HG02970 (cell line): ENCODE results near the gene SLC37A3.
"Not testable (repeated sequence)": the region's sequence is repeated elsewhere in the genome, so short reads cannot be mapped to it uniquely, and the experiment has no call there.

Experiments
- ATAC-seq: cut with Tn5 transposase; IDR thresholded peaks from one replicate; pipeline ENCODE4 v1.9.1; 2021; ENCODE audit warnings: mild to moderate bottlenecking, moderate library complexity, moderate number of reproducible peaks; ENCODE audit not compliant: unreplicated experiment, low FRiP score

SLC37A3 gene

GRCh38 chr7:140397784-140398750 lies at the start of gene SLC37A3:
TSS of gene SLC37A3 (minus strand) at chr7:140398530. CDS start at chr7:140382526, 16,004 bp downstream.
- peak; percentile 95 for ATAC-seq

DNA sequence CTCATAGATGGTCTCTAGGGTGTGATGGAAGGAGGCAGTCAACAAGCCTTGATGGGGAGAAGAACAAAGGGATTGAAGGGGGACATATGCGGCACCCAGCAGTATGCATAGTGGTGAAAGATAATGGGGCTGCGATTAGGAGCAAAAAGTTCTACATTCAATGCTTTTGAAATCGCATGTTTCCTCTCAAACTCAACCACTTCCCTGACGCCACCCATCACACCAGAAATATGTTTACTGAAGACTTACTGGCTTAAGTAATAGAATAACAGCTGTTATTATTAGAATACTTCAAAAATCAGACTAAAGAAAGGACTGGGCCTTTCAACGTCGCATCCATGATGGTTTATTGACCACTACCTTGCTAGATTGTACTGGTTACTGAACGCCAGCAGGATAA lies 49.5 kb upstream of the SLC37A3 start:
- ATAC-seq = no peak

DNA sequence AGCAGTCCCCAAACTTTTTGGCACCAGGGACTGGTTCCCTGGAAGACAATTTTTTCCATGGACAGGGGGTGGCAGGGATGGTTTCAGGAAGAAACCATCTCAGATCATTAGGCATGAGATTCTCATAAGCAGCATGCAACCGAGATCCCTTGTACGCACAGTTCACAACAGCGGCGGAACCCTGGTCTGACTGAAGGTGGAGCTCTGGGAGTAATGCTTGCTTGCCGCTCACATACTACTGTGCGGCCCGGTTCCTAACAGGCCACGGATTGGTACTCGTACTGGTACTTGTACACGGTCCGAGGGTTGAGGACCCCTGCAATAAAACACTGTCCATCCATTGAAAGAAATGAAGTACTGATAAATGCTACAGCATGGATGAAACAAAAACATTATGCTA lies 48.1 kb upstream of the SLC37A3 start:
- no peak for ATAC-seq

DNA sequence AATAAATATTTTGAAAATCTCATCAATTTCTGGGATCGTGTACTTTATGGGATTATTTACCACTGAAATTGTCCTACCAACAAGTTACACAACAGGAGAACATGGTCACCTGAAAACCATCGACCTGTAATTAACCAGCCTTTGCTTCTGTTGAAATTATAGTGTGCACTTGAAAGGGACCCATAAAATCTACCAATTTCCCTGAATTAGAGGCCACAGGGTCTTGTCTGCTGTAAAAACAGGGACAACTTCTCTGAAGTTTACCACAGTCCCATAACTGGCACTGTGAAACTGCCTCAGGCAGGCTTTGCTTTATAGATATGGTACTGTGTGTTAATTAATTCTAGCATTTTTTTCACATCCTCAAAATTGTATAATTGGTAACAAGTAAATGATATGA lies 43.2 kb upstream of the SLC37A3 start:
- ATAC-seq = no peak

GRCh38 chr7:140440593-140440992 lies 42.3 kb upstream of the SLC37A3 start:
- ATAC-seq = no peak

DNA sequence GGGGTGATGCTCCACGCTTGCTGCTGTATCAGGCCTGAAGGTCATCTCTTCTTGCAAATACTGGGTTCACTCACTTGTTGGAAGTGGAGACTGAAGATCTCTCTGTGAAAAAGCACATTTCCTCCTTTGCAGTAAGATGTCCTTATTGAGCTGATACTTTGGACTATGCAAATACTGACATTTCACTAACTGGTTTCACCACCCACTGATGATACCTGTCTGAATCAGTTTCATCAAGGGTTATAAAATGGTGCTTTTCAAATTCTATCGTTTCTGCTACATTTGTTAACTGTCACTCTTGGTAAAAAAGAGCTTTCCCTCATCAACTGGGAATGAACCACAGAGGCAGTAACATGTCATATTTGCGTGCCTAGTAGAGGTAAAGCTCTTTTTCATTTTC lies 41.0 kb upstream of the SLC37A3 start:
- ATAC-seq = no peak

DNA sequence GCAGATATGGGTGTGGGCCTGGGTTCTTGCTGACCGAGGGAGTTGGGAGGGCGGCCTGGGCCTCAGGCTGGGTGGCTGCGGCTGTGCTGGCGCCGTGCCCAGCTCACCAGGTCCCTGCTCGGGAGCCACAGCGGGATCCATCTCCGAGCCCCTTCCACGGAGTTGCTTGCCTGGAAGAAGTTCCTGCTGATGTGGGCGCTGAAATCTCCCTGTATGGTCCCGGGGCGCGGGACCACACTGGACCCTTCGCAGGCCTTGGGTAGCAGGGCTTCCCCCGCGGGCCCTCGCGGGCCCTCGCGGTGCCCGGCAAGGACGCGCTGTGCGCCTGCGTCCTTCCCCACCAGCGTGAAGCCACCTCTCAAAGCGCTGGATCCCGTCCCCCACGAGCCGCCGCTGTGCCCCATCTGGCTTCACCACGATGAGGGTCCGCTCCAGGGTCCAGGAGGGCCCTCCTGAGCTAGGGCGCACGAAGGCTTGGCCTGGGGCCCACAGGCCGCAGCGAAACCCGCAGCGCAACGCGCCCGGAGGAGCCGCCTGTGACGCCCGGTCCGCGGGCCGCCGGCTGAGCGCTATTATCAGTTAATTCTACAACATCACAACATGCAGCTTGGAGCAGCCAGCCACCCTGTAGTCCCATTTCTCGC lies 37.0 kb upstream of the SLC37A3 start:
- no peak for ATAC-seq

DNA sequence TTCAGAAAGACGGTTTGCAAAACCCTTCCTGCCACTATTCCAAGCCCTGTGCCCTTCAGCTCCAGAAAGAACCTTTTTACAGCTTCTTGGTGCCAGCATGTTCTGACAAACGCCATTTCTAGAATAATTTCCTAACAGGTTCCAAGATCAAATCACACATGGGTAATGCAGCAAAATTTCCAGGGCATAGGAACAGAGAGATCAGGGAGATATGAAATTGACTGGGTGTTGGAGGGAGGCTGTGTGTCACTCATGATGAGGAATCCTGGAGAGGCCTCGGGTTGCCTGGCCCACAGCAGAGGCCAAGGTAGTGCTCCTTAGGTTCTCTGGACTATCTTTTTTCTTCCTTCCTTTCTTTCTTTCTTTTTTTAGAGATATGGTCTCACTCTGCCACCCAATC lies 35.1 kb upstream of the SLC37A3 start:
- ATAC-seq = no peak

GRCh38 chr7:140426130-140426529 lies 27.8 kb upstream of the SLC37A3 start:
- ATAC-seq = no peak

GRCh38 chr7:140425718-140426117 lies 27.4 kb upstream of the SLC37A3 start:
- no peak for ATAC-seq

- no peak for ATAC-seq
These were observed 25.2 kb upstream of the SLC37A3 start for GRCh38 chr7:140423501-140423900.

- ATAC-seq = no peak
These were observed 23.2 kb upstream of the SLC37A3 start for GRCh38 chr7:140421521-140421920.

DNA sequence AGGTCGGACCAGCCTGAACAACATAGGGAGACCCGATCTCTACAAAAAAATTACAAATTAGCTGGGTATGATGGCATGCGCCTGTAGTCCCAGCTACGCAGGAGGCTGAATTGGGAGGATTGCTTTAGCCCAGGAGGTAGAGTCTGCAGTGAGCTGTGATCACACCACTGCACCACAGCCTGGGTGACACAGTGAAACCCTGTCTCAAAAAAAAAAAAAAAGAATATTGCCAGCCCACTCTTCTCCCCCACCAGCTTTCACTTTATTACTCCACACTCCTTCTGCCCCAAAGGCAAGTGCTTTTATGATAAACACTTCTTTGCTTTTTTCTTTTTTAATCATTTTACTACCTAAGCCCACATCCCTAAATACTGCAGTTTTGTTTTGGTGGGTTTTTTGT lies 20.3 kb upstream of the SLC37A3 start:
- ATAC-seq = no peak

- ATAC-seq = not testable (repeated sequence)
These were observed 19.8 kb upstream of the SLC37A3 start for GRCh38 chr7:140418156-140418472.

- no peak for ATAC-seq
These were observed 19.3 kb upstream of the SLC37A3 start for GRCh38 chr7:140417456-140418155.

GRCh38 chr7:140416560-140416959 lies 18.2 kb upstream of the SLC37A3 start:
- ATAC-seq = no peak

GRCh38 chr7:140415816-140416215 lies 17.5 kb upstream of the SLC37A3 start:
- not testable (repeated sequence) for ATAC-seq

GRCh38 chr7:140415361-140415760 lies 17.0 kb upstream of the SLC37A3 start:
- no peak for ATAC-seq

DNA sequence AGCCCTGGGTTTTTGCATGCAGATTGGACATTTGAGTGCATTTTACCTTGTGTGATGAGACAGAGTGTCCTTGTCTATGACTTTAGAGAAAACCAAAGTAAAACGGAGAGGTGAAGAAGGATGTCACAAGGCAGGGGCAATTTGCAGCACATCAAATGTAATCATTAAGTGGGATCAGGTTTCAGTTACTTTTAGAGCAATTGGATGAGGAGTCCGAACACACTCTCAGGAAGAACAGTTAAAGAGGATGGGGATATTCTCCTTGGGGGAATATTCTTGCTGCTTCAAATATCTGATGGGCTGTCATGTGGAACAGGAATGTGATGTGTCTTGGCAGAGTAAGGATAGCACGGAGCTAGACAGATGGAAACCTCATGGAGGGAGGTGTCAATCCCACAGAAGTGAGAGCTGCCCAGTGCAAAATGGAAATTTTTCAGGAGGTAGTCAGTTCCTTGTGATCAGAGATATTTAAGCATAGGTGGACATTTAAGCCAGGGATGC lies 6.3 kb upstream of the SLC37A3 start:
- no peak for ATAC-seq

DNA sequence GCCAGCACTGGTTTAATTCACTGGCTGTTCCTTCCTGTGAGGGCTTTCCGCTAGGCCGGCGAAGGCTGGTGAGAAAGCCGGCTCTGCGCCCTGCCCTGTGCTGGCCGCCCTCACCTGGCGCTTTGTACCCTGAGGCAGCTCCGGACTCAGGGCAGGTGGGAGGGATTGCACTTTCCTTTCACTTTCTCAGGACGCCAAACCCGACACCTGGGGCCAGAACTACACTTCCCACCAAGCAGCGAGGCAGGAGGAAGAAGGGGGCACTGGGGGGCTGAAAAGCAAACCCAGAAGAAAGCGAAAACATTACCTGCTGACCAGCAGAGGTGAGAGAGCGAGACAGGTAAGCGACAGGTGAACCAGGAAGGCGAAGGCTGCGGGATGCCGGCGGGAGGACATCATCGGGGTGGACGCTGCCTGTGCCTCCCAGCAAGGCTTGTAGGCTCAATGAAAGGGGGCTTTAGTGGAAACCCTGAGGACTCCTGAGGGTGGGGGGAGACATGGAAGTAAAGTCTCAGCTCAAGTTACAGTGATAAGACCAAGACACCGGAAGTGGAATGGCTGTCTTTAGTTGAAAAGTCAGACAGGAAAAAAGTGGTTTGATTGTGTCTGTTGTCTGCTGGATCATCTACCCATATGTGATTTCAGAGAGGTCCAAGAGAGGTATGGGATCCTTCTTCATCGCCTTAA lies 5.7 kb upstream of the SLC37A3 start, which contains the start of gene RAB19:
TSS of gene RAB19 (plus strand) at position 181 of the 687 bp plus-strand sequence. CDS start 3,589 bp downstream, outside the sequence.
- no peak for ATAC-seq
